DOHH2 (cell line): ENCODE data around the gene HSBP1L1.
A peak's percentile ranks its signal among the peaks of the same experiment; 100 is the strongest.

Experiments used
- H3F3A ChIP-seq: fragments of 200-600 bp; sonication (generic), shearing (Covaris generic); 2 replicates; pipeline ENCODE4 v1.6.0; 2016; ENCODE audit warnings: antibody characterized with exemption, mild to moderate bottlenecking; ENCODE audit not compliant: control insufficient read depth, insufficient read depth
- H3K27ac ChIP-seq: fragments of 200-600 bp; sonication (generic); 2 replicates; pipeline ENCODE4 v1.5.1; 2014; ENCODE audit warnings: low read depth, mild to moderate bottlenecking, low read length, moderate library complexity
- H3K27me3 ChIP-seq: fragments of 200-600 bp; sonication (generic); 2 replicates; pipeline ENCODE4 v1.6.1; 2014; ENCODE audit warnings: mild to moderate bottlenecking, low read length, mixed read lengths; ENCODE audit not compliant: control insufficient read depth
- H3K36me3 ChIP-seq: fragments of 200-600 bp; sonication (generic); 2 replicates; pipeline ENCODE4 v1.6.1; 2014; ENCODE audit warnings: mild to moderate bottlenecking, low read length, moderate library complexity, mixed read lengths; ENCODE audit not compliant: control insufficient read depth
- H3K4me1 ChIP-seq: fragments of 200-600 bp; sonication (generic); 2 replicates; pipeline ENCODE4 v1.6.1; 2014; ENCODE audit warnings: mild to moderate bottlenecking, low read length, mixed read lengths; ENCODE audit not compliant: control insufficient read depth
- H3K4me2 ChIP-seq: fragments of 200-600 bp; sonication (generic); 2 replicates; pipeline ENCODE4 v1.6.0; 2014; ENCODE audit warnings: mild to moderate bottlenecking, low read length, moderate library complexity
- H3K4me3 ChIP-seq: fragments of 200-600 bp; sonication (generic); 2 replicates; pipeline ENCODE4 v1.5.1; 2014; ENCODE audit warnings: mild to moderate bottlenecking, low read length, mixed read lengths
- H3K79me2 ChIP-seq: fragments of 200-600 bp; sonication (generic); 2 replicates; pipeline ENCODE4 v1.6.1; 2014; ENCODE audit warnings: mild to moderate bottlenecking, low read length, mixed read lengths; ENCODE audit not compliant: control insufficient read depth
- H3K9me2 ChIP-seq: fragments of 200-600 bp; sonication (generic); replicated peaks from 2 replicates; pipeline ENCODE4 v1.6.1; 2014; ENCODE audit warnings: mild to moderate bottlenecking, low read length, mixed read lengths; ENCODE audit not compliant: control insufficient read depth
- H3K9me3 ChIP-seq: fragments of 200-600 bp; sonication (generic); 2 replicates; pipeline ENCODE4 v1.6.1; 2014; ENCODE audit warnings: antibody characterized with exemption, low read length, mixed read lengths; ENCODE audit not compliant: control insufficient read depth, insufficient read depth
- H4K20me1 ChIP-seq: fragments of 200-600 bp; sonication (generic); 2 replicates; pipeline ENCODE4 v1.6.0; 2014; ENCODE audit warnings: low read depth, mild to moderate bottlenecking, antibody characterized with exemption, low read length, moderate library complexity; ENCODE audit not compliant: control insufficient read depth, insufficient read depth
- EZH2phosphoT487 ChIP-seq: fragments of 200-600 bp; sonication (generic); IDR thresholded peaks from 2 replicates; pipeline ENCODE4 v1.6.1; 2017; ENCODE audit warnings: borderline replicate concordance, mild to moderate bottlenecking, antibody characterized with exemption, low read length, moderate library complexity, mixed read lengths
- TF ChIP-seq, protein P1 (sequence below): fragments of 200-600 bp; sonication (generic); IDR thresholded peaks from one replicate; pipeline ENCODE4 v1.5.1; 2014; ENCODE audit warnings: antibody characterized with exemption, mild to moderate bottlenecking, low read depth, low read length; ENCODE audit not compliant: poor library complexity, severe bottlenecking

The HSBP1L1 gene

GRCh38 chr18:79965119-79965902, 868 bp downstream of the HSBP1L1 start:
- Histone ChIP-seq H3K4me3 (peak overlapping the region; percentile 74), H3K79me2 (peaks cover 56% of the 10 kb centered on the region), H3K4me2 (peak overlapping the region; percentile 80), H3K4me1 (peaks cover 65% of the 10 kb centered on the region), H3K27ac (peak overlapping the region; percentile 78), H4K20me1 (no peaks in the 10 kb centered on the region; the same call in 1 of the 2 replicates), H3K36me3 (peaks cover 28% of the 10 kb centered on the region), H3K27me3 (no peaks in the 10 kb centered on the region), H3K9me3 (no peaks in the 10 kb centered on the region), H3F3A (peaks cover 29% of the 10 kb centered on the region), H3K9me2 (no peaks in the 10 kb centered on the region)
- TF ChIP-seq, protein P1, sequence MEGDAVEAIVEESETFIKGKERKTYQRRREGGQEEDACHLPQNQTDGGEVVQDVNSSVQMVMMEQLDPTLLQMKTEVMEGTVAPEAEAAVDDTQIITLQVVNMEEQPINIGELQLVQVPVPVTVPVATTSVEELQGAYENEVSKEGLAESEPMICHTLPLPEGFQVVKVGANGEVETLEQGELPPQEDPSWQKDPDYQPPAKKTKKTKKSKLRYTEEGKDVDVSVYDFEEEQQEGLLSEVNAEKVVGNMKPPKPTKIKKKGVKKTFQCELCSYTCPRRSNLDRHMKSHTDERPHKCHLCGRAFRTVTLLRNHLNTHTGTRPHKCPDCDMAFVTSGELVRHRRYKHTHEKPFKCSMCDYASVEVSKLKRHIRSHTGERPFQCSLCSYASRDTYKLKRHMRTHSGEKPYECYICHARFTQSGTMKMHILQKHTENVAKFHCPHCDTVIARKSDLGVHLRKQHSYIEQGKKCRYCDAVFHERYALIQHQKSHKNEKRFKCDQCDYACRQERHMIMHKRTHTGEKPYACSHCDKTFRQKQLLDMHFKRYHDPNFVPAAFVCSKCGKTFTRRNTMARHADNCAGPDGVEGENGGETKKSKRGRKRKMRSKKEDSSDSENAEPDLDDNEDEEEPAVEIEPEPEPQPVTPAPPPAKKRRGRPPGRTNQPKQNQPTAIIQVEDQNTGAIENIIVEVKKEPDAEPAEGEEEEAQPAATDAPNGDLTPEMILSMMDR = no peak
- no peak for TF ChIP-seq EZH2phosphoT487

- no peaks in the 10 kb centered on the region for H3K9me3 ChIP-seq
- no peak for TF ChIP-seq EZH2phosphoT487
- TF ChIP-seq, protein P1 = no peak
- peaks cover 26% of the 10 kb centered on the region for H3K4me1 ChIP-seq
- peaks cover 15% of the 10 kb centered on the region for H4K20me1 ChIP-seq
- H3K79me2 ChIP-seq = peaks cover 83% of the 10 kb centered on the region
- peaks cover 36% of the 10 kb centered on the region for H3F3A ChIP-seq
- H3K4me2 ChIP-seq = no peak overlapping the region
- no peak overlapping the region for H3K27ac ChIP-seq
- H3K36me3 ChIP-seq = peaks cover 78% of the 10 kb centered on the region
- H3K4me3 ChIP-seq = no peak overlapping the region
- H3K27me3 ChIP-seq = no peaks in the 10 kb centered on the region
- no peaks in the 10 kb centered on the region for H3K9me2 ChIP-seq
These were observed 6.1 kb downstream of the HSBP1L1 start for GRCh38 chr18:79970419-79971133.

DNA sequence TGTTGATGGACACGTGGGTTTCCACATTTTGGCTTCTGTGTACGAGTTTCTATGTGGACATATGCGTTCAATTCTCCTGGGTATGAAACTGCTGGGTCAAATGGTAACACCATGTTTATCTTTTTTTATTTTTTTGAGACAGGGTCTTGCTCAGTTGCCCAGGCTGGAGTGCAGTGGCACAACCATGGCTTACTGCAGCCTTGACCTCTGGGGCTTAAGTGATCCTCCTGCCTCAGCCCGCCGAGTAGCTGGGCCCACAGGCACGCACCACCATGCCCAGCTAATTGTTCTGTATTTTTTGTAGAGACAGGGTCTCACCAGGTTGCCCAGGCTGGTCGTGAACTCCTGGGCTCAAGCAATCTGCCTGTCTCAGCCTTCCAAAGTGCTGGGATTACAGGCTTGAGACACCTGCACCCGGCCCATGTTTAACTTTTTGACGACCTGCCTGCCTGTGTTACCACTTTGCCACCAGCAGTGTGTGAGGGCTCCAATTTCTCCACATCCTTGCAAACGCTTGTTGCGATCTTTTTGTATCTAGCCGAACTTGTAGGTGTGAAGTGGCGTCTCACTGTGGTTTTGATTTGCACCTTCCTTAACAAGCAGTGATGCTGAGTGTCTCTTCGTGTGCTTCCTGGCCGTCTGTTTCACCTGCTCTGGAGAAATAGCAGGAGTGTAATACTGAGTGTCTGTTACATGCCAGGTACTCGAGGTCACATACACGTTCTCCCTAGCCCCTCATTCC, 6.9 kb downstream of the HSBP1L1 start:
- no peak overlapping the region for H3K4me2 ChIP-seq
- no peaks in the 10 kb centered on the region for H3K9me2 ChIP-seq
- no peaks in the 10 kb centered on the region for H3K27me3 ChIP-seq
- TF ChIP-seq, protein P1 = no peak
- TF ChIP-seq EZH2phosphoT487 = no peak
- peaks cover 18% of the 10 kb centered on the region for H3K4me1 ChIP-seq
- peaks cover 84% of the 10 kb centered on the region for H3K79me2 ChIP-seq
- no peak overlapping the region for H3K27ac ChIP-seq
- no peak overlapping the region for H3K4me3 ChIP-seq
- peaks cover 16% of the 10 kb centered on the region for H4K20me1 ChIP-seq
- H3K36me3 ChIP-seq = peaks cover 84% of the 10 kb centered on the region
- H3K9me3 ChIP-seq = no peaks in the 10 kb centered on the region
- H3F3A ChIP-seq = peaks cover 33% of the 10 kb centered on the region
